ENCODE results near the gene FOXD4L4. TPM values are rescaled to one million over a fixed set of nuclear protein-coding genes. Genes with fewer than 3 reads are reported as not detected.
"Not testable (repeated sequence)": the region's sequence is repeated elsewhere in the genome, so short reads cannot be mapped to it uniquely, and the experiment has no call there.

FOXD4L4 gene
- polyA plus RNA-seq (2013, experiment 1 of 2) = not detected
- not detected for polyA plus RNA-seq (2013, experiment 2 of 2)

GRCh38 chr9:65737096-65737564 is at the start of gene FOXD4L4:
Gene FOXD4L4 (plus strand): TSS chr9:65737146. CDS start chr9:65737146, 0 bp downstream.
- not testable (repeated sequence) for H2BK5ac ChIP-seq (ENCODE audit: low read length); H3K4me3 ChIP-seq (ENCODE audit: low read length); H3K23ac ChIP-seq (ENCODE audit: low read length); DNase-seq; H2AK5ac ChIP-seq (ENCODE audit: low read length); H3K9ac ChIP-seq (ENCODE audit: low read length); H3K4me2 ChIP-seq (ENCODE audit: low read length); H2BK120ac ChIP-seq (ENCODE audit: low read depth, low read length); H4K8ac ChIP-seq (ENCODE audit: low read depth, low read length); H3K56ac ChIP-seq (ENCODE audit: low read length); H3K18ac ChIP-seq (ENCODE audit: low read length); H3K27ac ChIP-seq (ENCODE audit: low read depth, low read length); H4K5ac ChIP-seq (ENCODE audit: low read length); H3K4ac ChIP-seq (ENCODE audit: low read depth, low read length); H3K79me2 ChIP-seq (ENCODE audit: control insufficient read depth, insufficient read depth, low read length); H3K4me1 ChIP-seq (ENCODE audit: control insufficient read depth, low read depth, low read length); H3K27me3 ChIP-seq (ENCODE audit: insufficient read depth, low read length, poor library complexity); H2BK15ac ChIP-seq (replicated peaks; ENCODE audit: low read depth); H3K79me1 ChIP-seq (ENCODE audit: low read length); H3K36me3 ChIP-seq (ENCODE audit: control insufficient read depth, insufficient read depth, low read length)
- WGBS (ENCODE audit: extremely low coverage, insufficient coverage, low lambda C conversion rate) = no CpG with 5 or more reads among the region's 38 CpGs

GRCh38 chr9:65703550-65703949 is 33.4 kb upstream of the FOXD4L4 start:
- H3K4me1 ChIP-seq (ENCODE audit: control insufficient read depth, low read depth, low read length); H3K4ac ChIP-seq (ENCODE audit: low read depth, low read length); H2AK5ac ChIP-seq (ENCODE audit: low read length); H4K8ac ChIP-seq (ENCODE audit: low read depth, low read length); H3K79me1 ChIP-seq (ENCODE audit: low read length); H3K18ac ChIP-seq (ENCODE audit: low read length); H3K27ac ChIP-seq (ENCODE audit: low read depth, low read length); H2BK5ac ChIP-seq (ENCODE audit: low read length); H3K9ac ChIP-seq (ENCODE audit: low read length); H3K79me2 ChIP-seq (ENCODE audit: control insufficient read depth, insufficient read depth, low read length); H3K56ac ChIP-seq (ENCODE audit: low read length); H3K27me3 ChIP-seq (ENCODE audit: insufficient read depth, low read length, poor library complexity); H2BK120ac ChIP-seq (ENCODE audit: low read depth, low read length); H3K4me2 ChIP-seq (ENCODE audit: low read length); H3K23ac ChIP-seq (ENCODE audit: low read length); H4K5ac ChIP-seq (ENCODE audit: low read length); H3K36me3 ChIP-seq (ENCODE audit: control insufficient read depth, insufficient read depth, low read length); H2BK15ac ChIP-seq (replicated peaks; ENCODE audit: low read depth); H3K4me3 ChIP-seq (ENCODE audit: low read length): not testable (repeated sequence)
- no CpG with 5 or more reads among the region's 2 CpGs for WGBS (ENCODE audit: extremely low coverage, insufficient coverage, low lambda C conversion rate)
- peak; percentile 54 for DNase-seq

GRCh38 chr9:65714445-65714844 is 22.5 kb upstream of the FOXD4L4 start:
- not testable (repeated sequence) for H3K36me3 ChIP-seq (ENCODE audit: control insufficient read depth, insufficient read depth, low read length); H3K56ac ChIP-seq (ENCODE audit: low read length); H3K4me2 ChIP-seq (ENCODE audit: low read length); H3K23ac ChIP-seq (ENCODE audit: low read length); H2BK15ac ChIP-seq (replicated peaks; ENCODE audit: low read depth); H2BK5ac ChIP-seq (ENCODE audit: low read length); H3K4ac ChIP-seq (ENCODE audit: low read depth, low read length); H3K79me2 ChIP-seq (ENCODE audit: control insufficient read depth, insufficient read depth, low read length); H3K18ac ChIP-seq (ENCODE audit: low read length); H3K79me1 ChIP-seq (ENCODE audit: low read length); H3K27me3 ChIP-seq (ENCODE audit: insufficient read depth, low read length, poor library complexity); H4K8ac ChIP-seq (ENCODE audit: low read depth, low read length); H3K4me3 ChIP-seq (ENCODE audit: low read length); H2AK5ac ChIP-seq (ENCODE audit: low read length); H3K9ac ChIP-seq (ENCODE audit: low read length); DNase-seq; H3K27ac ChIP-seq (ENCODE audit: low read depth, low read length); H2BK120ac ChIP-seq (ENCODE audit: low read depth, low read length); H3K4me1 ChIP-seq (ENCODE audit: control insufficient read depth, low read depth, low read length); H4K5ac ChIP-seq (ENCODE audit: low read length)
- no CpG with 5 or more reads among the region's 5 CpGs for WGBS (ENCODE audit: extremely low coverage, insufficient coverage, low lambda C conversion rate)

- H3K23ac ChIP-seq (ENCODE audit: low read length); H3K4ac ChIP-seq (ENCODE audit: low read depth, low read length); H3K27me3 ChIP-seq (ENCODE audit: insufficient read depth, low read length, poor library complexity); H4K5ac ChIP-seq (ENCODE audit: low read length); H4K8ac ChIP-seq (ENCODE audit: low read depth, low read length); H3K4me2 ChIP-seq (ENCODE audit: low read length); H3K4me1 ChIP-seq (ENCODE audit: control insufficient read depth, low read depth, low read length); H3K4me3 ChIP-seq (ENCODE audit: low read length); H2AK5ac ChIP-seq (ENCODE audit: low read length); H2BK5ac ChIP-seq (ENCODE audit: low read length); H3K9ac ChIP-seq (ENCODE audit: low read length); H2BK120ac ChIP-seq (ENCODE audit: low read depth, low read length); H3K18ac ChIP-seq (ENCODE audit: low read length); H3K79me1 ChIP-seq (ENCODE audit: low read length); H3K79me2 ChIP-seq (ENCODE audit: control insufficient read depth, insufficient read depth, low read length); H2BK15ac ChIP-seq (replicated peaks; ENCODE audit: low read depth); DNase-seq; H3K56ac ChIP-seq (ENCODE audit: low read length); H3K27ac ChIP-seq (ENCODE audit: low read depth, low read length); H3K36me3 ChIP-seq (ENCODE audit: control insufficient read depth, insufficient read depth, low read length): not testable (repeated sequence)
- no CpG with 5 or more reads among the region's 27 CpGs for WGBS (ENCODE audit: extremely low coverage, insufficient coverage, low lambda C conversion rate)
Observed at GRCh38 chr9:65738133-65738532, 1.2 kb downstream of the FOXD4L4 start.

Measured in mesendoderm (in vitro differentiated cells).